HCT116 (cell line): ENCODE data around the gene SMIM20.

Experiments
- CTCF ChIP-seq, 3 experiments: fragments of 200-600 bp in 1 of 3; sonication (generic) in 1 of 3; IDR thresholded peaks in 2 of 3; conservative IDR thresholded peaks in 1 of 3; 2 replicates each; pipeline ENCODE4 v1.5.1; 2012 to 2017; ENCODE audit warnings: low read depth in 2 of 3, low read length in 2 of 3, antibody characterized with exemption in 1 of 3, borderline replicate concordance in 1 of 3, control low read depth in 1 of 3, mild to moderate bottlenecking in 1 of 3, mixed read lengths in 1 of 3, mixed run types in 1 of 3, moderate library complexity in 1 of 3; ENCODE audit not compliant: insufficient read depth in 1 of 3
- EGR1 ChIP-seq: IDR thresholded peaks from 2 replicates; pipeline ENCODE4 v1.6.1; 2012; ENCODE audit warnings: low read depth
- ELF1 ChIP-seq: IDR thresholded peaks from 2 replicates; pipeline ENCODE4 v1.6.1; 2012; ENCODE audit warnings: low read depth, borderline replicate concordance
- EZH2 ChIP-seq: fragments of 200-600 bp; sonication (generic); IDR thresholded peaks from 2 replicates; pipeline ENCODE4 v1.6.1; 2017; ENCODE audit warnings: antibody characterized with exemption, mixed run types
- MAX ChIP-seq: IDR thresholded peaks from 2 replicates; pipeline ENCODE4 v1.6.1; 2012
- POLR2A ChIP-seq: IDR thresholded peaks from 2 replicates; pipeline ENCODE4 v1.7.0; 2011; ENCODE audit warnings: borderline replicate concordance; ENCODE audit not compliant: insufficient read depth, insufficient read length; ENCODE audit errors: extremely low read depth
- POLR2AphosphoS5 ChIP-seq: IDR thresholded peaks from 2 replicates; pipeline ENCODE4 v1.6.1; 2011; ENCODE audit warnings: mild to moderate bottlenecking, low read depth, low read length, moderate library complexity
- YY1 ChIP-seq: IDR thresholded peaks from 2 replicates; pipeline ENCODE4 v1.6.1; 2011; ENCODE audit warnings: low read length, low read depth, moderate library complexity, mild to moderate bottlenecking; ENCODE audit not compliant: insufficient replicate concordance; ENCODE audit errors: extremely low read depth
- ZNF274 ChIP-seq: fragments of 200-500 bp; sonication (Bioruptor generic); IDR thresholded peaks from 2 replicates; pipeline ENCODE4 v1.6.1; 2014; ENCODE audit warnings: mild to moderate bottlenecking, low read depth, low read length, inconsistent platforms

- TF ChIP-seq ELF1 (no peak), POLR2A (no peak), CTCF (IDR thresholded peaks at IDR 0.05 in 2 of 3, conservative IDR thresholded peaks at IDR 0.05 in 1 of 3; ENCODE audit: borderline replicate concordance in 1 of 3, insufficient read depth in 1 of 3, low read depth in 2 of 3, low read length in 2 of 3) (no peak), ZNF274 (no peak), POLR2AphosphoS5 (no peak), YY1 (no peak), EZH2 (no peak), MAX (no peak), EGR1 (no peak)
These were observed 29.8 kb downstream of the SMIM20 start for GRCh38 chr4:25943805-25944204.
